GM20000 (cell line): ENCODE data around the gene INHBC.
"Not testable (repeated sequence)": the region's sequence is repeated elsewhere in the genome, so short reads cannot be mapped to it uniquely, and the experiment has no call there.

Experiments
- DNase-seq: peaks from one replicate; pipeline ENCODE4 v3.0.0; 2012; ENCODE audit warnings: low spot score
- CTCF ChIP-seq: IDR thresholded peaks from 2 replicates; pipeline ENCODE4 v1.5.1; 2012; ENCODE audit warnings: mild to moderate bottlenecking, control low read depth; ENCODE audit errors: extremely low read depth, missing control alignments

Gene INHBC

GRCh38 chr12:57416039-57416996, 18.3 kb upstream of the INHBC start:
- DNase-seq: no peak
- no peak for TF ChIP-seq CTCF

GRCh38 chr12:57418255-57418654, 16.3 kb upstream of the INHBC start:
- DNase-seq: no peak
- TF ChIP-seq CTCF: no peak

GRCh38 chr12:57419495-57419894, 15.1 kb upstream of the INHBC start:
- no peak for DNase-seq
- no peak for TF ChIP-seq CTCF

DNA sequence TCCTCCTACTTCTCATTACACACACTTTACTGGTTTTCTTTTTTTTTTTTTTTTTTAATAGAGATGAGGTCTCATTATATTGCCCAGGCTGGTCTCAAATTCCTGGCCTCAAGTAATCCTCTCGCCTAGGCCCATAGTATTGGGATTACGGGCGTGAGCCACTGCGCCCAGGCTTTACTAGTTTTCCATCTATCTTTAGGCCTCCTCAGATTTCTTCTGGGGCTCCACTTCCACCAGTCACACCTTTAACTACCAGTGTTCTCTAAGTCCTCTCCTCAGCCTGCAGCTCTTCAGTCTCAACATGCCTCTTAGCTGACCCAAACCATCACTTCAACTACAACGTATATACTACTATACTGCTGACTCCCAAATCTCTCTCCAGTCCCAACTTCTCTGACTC, 14.1 kb upstream of the INHBC start:
- no peak for DNase-seq
- no peak for TF ChIP-seq CTCF

- not testable (repeated sequence) for DNase-seq
These were observed 7.6 kb upstream of the INHBC start for GRCh38 chr12:57426948-57427347.

DNA sequence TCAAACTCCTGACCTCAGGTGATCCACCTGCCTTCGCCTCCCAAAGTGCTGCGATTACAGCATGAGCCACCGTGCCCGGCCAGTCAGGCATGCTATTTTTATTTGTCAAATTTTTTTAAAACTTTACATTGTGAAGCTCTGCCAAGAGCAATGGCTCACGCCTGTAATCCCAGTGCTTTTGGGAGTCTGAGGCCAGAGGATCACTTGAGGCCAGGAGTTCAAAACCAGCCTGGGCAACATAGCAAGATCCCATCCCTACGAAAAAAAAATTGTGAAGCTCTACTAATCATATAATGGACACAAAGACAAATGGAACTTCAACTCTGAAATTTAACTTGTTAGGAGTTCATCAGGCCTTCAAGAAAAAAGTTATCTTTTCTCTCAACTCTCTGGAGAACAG, 5.6 kb upstream of the INHBC start:
- no peak for DNase-seq
- no peak for TF ChIP-seq CTCF

DNA sequence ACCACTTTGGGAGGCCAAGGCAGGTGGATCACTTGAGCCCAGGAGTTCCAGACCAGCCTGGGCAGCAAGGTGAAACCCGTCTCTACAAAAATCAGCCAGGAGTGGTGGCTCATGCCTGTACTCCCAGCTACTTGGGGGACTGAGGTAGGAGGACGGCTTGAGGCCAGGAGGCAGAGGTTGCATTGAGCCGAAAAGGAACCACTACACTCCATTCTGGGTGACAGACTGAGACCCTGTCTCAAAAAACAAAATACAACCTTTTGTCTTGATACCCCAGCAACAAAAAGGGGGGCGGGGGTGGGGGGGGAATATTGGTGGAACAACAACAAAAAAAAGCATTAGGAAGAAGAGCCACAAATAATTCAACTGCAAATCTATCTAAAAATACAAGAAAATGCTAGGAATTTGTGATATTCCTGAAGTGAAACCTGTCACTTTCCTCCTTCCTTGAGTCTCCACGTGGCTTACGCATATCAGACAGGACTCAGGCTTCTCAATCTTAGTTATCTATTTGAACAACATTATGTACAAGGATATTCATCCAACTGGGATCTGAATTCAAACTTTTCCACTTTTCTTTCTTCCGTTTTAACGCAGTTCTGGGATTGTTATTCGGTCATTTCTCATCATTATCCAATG, 5.0 kb upstream of the INHBC start:
- no peak for DNase-seq
- no peak for TF ChIP-seq CTCF
